Inferior parietal cortex (tissue), 1 donor: Measurements from ENCODE around the gene ACE2.
A peak's percentile ranks its signal among the peaks of the same experiment; 100 is the strongest.
"Not testable (repeated sequence)": the region's sequence is repeated elsewhere in the genome, so short reads cannot be mapped to it uniquely, and the experiment has no call there.

ENCODE experiments used
- DNase-seq: peaks from one replicate; pipeline ENCODE4 v3.0.0-alpha.2; 2016; ENCODE audit errors: extremely low spot score

ACE2 gene

GRCh38 chrX:15600745-15601144 lies at the start of gene ACE2:
Gene ACE2, minus strand, starts transcription at chrX:15600960. Its CDS starts 49 bp downstream, at chrX:15600911.
- DNase-seq = no peak

- not testable (repeated sequence) for DNase-seq
These were observed 46.8 kb upstream of the ACE2 start for GRCh38 chrX:15647510-15647909.

DNA sequence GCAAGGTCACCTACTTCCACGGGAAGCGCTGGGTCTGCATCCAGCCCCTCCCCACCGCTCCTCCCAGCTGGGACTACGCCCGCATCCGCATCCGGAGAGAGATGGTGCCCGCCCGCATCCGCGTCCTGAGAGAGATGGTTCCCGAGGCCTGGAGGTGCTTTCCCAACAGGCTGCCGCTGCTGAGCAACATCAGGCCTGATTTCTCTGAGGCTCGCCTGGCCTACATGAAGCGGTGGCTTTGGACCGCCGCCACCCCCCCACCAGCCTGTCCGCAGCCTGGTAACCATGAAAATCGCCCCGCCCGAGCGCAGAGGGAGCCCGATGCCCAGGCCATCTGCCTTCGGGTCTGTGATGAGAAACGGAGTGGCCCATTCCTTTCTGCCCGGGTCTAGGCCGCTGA lies 45.8 kb upstream of the ACE2 start:
- DNase-seq = no peak

DNA sequence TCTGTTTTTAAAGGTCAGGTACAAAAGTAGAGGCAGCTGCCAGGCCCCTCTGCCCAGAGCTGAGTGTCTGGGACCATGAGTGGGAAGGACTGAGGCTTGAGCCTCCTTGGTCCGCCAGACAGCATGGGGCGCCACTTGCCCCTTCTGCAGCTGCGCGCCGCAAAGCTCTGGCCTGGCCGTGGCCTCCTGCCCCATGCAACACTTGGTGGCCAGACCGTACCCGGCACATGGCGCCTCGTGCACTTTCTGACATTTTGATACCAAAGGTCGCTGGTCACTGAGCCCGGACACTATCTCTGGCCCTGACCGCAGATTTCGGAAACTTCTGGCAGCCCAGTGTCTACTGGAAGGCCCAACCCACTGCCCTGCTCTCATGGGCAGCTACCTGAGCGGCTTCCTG lies 45.3 kb upstream of the ACE2 start:
- no peak for DNase-seq

DNA sequence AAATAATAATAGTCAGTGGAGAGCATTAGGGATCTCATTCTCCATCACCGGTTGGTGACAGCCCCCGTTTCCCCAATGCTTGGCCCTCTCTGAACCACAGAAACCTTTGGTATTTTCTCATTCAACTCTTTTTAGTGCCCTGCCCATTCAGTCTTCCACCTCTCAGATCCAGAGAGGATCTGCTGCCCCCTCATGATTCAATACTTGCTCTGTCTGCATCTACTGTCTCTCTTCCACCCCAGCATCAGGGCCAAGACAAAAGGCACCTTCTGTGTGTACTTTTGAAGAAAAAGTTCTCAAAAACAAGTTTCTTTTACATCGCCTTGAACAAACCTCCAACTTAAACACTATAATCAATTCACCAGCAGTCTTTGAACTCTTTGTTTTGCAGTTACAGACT lies 44.5 kb upstream of the ACE2 start:
- DNase-seq = no peak

DNA sequence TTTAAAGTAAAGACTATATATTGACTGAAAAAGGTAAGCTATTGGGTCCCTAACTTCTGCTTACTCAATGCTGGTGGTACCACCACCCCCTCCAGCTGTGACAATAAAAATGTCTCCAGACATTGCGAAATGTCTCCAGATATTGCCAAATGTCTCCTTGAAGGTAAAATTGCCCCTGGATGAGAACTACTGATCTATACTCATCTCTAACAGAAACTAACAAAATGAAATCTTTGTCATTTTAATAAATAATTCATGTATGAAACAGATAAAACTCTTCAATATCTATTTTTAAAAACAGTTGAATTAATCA lies 43.8 kb upstream of the ACE2 start:
- no peak for DNase-seq

GRCh38 chrX:15643786-15644559 lies 43.2 kb upstream of the ACE2 start:
- DNase-seq = no peak

GRCh38 chrX:15631637-15632036 lies 30.9 kb upstream of the ACE2 start:
- DNase-seq = no peak

- no peak for DNase-seq
These were observed 22.3 kb upstream of the ACE2 start for GRCh38 chrX:15623054-15623453.

DNA sequence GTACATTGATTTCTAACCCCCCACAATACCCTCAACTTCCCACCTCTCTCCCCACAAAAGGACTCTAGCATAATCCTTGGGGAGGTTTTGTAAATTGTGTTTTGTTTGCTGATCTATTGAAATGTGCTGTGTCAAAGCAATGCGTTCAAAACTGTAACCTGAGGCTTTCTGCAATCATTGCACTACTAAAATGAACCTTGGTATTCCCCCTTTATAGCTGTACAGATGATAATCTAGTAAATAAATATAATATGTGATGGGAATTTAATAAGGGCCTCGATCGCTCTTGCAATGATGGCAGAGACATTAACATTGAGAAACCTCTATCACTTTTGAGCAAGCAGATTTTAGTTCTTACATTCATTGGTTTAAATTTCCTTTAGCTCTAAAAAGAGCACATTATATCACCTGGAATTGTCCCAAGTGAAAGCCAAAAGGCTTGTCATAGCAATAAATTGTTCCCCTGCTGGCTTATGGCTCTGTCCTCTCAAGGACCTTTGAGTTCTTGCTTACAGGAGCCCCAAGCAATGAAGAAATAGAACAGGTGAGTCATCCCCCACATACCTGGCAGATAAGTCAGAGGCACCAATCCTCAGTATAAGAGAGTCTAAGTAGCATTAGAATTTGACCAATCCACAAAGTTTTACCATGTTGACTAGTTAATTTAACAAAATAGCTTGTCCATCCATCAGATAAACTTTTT lies 18.4 kb upstream of the ACE2 start:
- DNase-seq = no peak

DNA sequence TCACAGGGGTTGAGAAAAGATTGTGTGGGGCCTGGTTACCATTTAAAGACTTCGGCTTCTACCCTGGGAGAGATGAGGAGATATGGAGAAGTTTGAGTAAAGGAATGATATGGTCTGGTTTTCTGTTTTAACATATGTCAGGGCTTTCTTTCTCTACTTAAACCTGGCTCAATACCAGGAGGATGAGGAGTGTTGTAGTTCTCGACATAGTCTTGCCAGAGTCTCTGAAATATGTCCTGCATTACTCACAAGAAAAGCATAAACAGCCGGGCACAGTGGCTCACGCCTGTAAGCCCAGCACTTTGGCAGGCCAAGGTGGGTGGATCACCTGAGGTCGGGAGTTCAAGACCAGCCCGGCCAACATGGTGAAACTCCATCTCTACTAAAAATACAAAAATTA lies 16.4 kb upstream of the ACE2 start:
- DNase-seq = no peak

DNA sequence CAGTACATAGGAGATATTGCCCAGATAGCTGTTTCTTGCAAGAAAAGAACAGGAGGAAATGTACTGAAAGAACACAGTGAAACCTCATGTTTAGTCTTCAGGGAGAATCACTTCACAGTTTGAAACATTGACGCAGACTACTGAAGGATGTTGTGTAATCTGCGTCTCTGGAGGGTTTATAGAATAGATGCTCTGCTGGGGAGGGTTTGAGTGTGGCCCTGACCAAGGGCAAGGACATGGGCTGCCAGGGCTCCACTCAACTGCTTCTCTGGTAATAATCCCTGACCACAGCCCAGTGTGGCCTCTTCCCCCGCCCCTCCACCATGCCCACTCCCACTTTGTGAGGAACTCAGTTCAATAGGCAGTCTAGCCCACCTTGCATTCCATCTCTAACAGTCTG lies 15.8 kb upstream of the ACE2 start:
- DNase-seq = no peak

GRCh38 chrX:15607067-15607466 lies 6.3 kb upstream of the ACE2 start:
- DNase-seq = no peak

- DNase-seq = no peak
These were observed 5.4 kb upstream of the ACE2 start for GRCh38 chrX:15606136-15606535.

GRCh38 chrX:15605226-15605625 lies 4.5 kb upstream of the ACE2 start:
- no peak for DNase-seq

DNA sequence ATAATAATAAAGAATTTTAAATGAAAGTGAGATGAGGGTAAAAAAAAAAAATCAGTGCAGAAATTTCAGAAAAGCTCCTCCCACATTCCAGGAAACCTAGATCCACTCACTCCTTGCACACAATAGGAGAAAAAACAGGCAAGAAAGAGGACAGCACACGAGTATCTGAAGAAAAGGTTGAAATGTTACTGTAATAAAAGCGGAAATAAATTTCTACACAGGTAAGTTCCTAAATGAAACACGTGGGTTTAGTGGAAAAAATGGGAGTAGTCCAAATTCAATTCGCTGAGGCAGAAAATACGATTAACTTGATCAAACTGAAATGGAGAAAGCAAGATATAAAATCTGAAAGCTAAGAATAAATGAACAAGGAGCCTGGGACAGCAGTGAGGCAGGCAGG lies 2.0 kb upstream of the ACE2 start:
- no peak for DNase-seq

GRCh38 chrX:15601932-15602331 lies 1.2 kb upstream of the ACE2 start:
- DNase-seq = no peak

GRCh38 chrX:15600049-15600448 lies 711 bp downstream of the ACE2 start:
- no peak for DNase-seq

- DNase-seq = no peak
These were observed 1.3 kb downstream of the ACE2 start for GRCh38 chrX:15599461-15599860.

- DNase-seq = no peak
These were observed 2.7 kb downstream of the ACE2 start for GRCh38 chrX:15598026-15598425.

- DNase-seq = no peak
These were observed 6.4 kb downstream of the ACE2 start for GRCh38 chrX:15594371-15594770.

DNA sequence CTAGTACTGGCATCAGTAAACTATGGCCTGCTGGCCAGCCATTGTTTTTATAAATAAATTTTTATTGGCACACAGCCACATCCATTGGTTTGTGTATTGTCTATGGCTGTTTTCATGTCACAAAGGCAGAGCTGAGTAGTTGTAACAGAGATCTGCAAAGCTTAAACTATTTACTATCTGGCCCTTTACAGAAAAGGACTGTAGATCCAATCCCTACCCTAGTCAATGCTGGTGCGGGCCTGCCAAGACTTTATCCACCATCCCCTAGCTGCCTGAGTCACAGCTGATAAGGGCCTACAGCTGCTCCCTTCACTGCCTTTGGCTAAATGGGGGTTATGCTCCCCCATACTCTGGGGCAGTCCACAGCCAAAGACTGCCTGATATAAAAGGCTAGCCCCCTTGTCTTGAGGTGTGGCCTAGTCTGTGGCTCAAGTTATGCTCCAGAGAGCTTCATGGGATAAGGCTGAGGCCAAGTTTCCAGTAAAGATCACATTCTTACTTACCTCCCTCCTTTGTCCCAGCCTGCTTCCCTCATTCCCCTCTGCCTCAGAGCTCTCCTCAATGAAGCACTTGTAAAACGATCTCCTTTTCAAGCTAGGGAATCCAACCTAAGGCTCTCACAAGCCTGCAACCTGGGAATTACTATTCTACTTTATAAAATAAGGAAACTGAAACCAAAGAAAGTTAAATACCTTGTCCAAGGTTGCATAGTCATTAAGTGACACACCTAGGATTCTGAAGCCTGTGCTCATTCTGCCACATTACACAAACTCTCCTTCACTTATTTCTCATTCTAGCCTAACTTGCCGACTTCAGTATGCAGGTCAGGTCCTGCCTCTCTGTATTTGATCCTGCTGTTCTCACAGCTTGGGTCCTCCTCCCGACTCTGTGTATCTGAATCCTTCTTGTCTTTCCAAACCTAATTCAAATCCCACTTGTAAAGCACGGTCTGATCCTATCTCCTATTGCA lies 20.7 kb downstream of the ACE2 start:
- peak; percentile 13 for DNase-seq
